GM19395 (cell line): Measurements from ENCODE around the gene LPCAT3.

Source experiments
- ATAC-seq: cut with Tn5 transposase; IDR thresholded peaks from one replicate; pipeline ENCODE4 v1.9.1; 2021; ENCODE audit warnings: mild to moderate bottlenecking, moderate library complexity; ENCODE audit not compliant: unreplicated experiment

The LPCAT3 gene

GRCh38 chr12:6941267-6941666 lies 77.0 kb downstream of the LPCAT3 start:
- ATAC-seq, result no peak

GRCh38 chr12:6939191-6939540 lies 79.1 kb downstream of the LPCAT3 start:
- ATAC-seq, result no peak

- ATAC-seq, result no peak
Observed at GRCh38 chr12:6938353-6939190, 79.7 kb downstream of the LPCAT3 start.

GRCh38 chr12:6937481-6938352 lies 80.6 kb downstream of the LPCAT3 start:
- peak; percentile 87 for ATAC-seq

GRCh38 chr12:6936636-6937480 lies 81.4 kb downstream of the LPCAT3 start:
- peak; percentile 2 for ATAC-seq

- no peak for ATAC-seq
Observed at GRCh38 chr12:6936194-6936635, 82.1 kb downstream of the LPCAT3 start.

- no peak for ATAC-seq
Observed at GRCh38 chr12:6935371-6936193, 82.7 kb downstream of the LPCAT3 start.

- ATAC-seq, result no peak
Observed at GRCh38 chr12:6934110-6934509, 84.2 kb downstream of the LPCAT3 start.

- no peak for ATAC-seq
Observed at GRCh38 chr12:6932766-6933165, 85.5 kb downstream of the LPCAT3 start.

- ATAC-seq, result no peak
Observed at GRCh38 chr12:6929466-6930452, 88.5 kb downstream of the LPCAT3 start.

- no peak for ATAC-seq
Observed at GRCh38 chr12:6928703-6929407, 89.4 kb downstream of the LPCAT3 start.

- no peak for ATAC-seq
Observed at GRCh38 chr12:6928022-6928702, 90.1 kb downstream of the LPCAT3 start.

GRCh38 chr12:6927379-6928021 lies 90.8 kb downstream of the LPCAT3 start, which contains the start of gene ATN1:
ATN1 (plus strand) TSS chr12:6927959; CDS start chr12:6934002, 6,043 bp downstream.
- ATAC-seq, result no peak
